ENCODE data around the gene MC5R.
A peak's percentile ranks its signal among the peaks of the same experiment; 100 is the strongest.

MC5R gene

GRCh38 chr18:13811993-13812392 is 12.0 kb upstream of the MC5R start:
- H3K4me1 ChIP-seq (ENCODE audit: insufficient read depth, poor library complexity, severe bottlenecking): peaks cover 11% of the 10 kb centered on the region
- TF ChIP-seq CTCF (IDR thresholded peaks at IDR 0.05; ENCODE audit: poor library complexity, severe bottlenecking): no peak
- H3K4me3 ChIP-seq (ENCODE audit: severe bottlenecking): no peak overlapping the region
- DNase-seq (ENCODE audit: low spot score): no peak
- no peak overlapping the region for H3K27ac ChIP-seq (ENCODE audit: poor library complexity, severe bottlenecking)
- peak; percentile 43; the same call in 1 of the 3 replicates for ATAC-seq (ENCODE audit: low read depth)
- H3K9me3 ChIP-seq (ENCODE audit: severe bottlenecking): no peaks in the 10 kb centered on the region
- no peaks in the 10 kb centered on the region for H3K36me3 ChIP-seq (ENCODE audit: low read depth)
- H3K27me3 ChIP-seq (ENCODE audit: insufficient read depth, poor library complexity, severe bottlenecking): no peaks in the 10 kb centered on the region

DNA sequence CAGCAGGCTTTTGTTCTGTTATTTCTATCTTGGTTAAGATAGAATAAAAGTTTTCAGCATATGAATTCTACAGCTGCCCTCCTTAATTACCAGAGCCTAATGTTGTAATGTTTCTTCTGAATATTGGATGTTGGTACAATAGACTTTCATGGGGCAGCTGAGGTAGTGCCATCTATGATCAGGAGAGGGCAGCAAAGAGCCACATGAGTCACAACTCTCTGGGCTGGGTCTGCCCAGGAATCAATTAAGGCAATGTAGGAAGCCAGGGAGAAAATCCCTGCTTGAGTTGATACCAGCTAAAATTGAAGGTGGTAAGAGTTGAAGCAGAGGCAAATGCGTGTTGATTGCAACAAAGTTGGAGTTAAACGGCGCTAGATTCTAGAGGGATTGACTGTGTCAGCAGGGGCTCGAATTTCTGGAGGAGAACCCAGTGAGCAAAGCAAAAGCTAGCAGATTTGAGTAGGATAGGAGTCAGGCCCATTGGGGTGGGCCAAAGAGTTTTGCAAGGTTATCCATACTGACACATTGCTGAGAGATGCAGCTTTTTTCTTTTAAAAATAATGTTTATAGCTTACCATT is 10.6 kb upstream of the MC5R start:
- DNase-seq (ENCODE audit: low spot score) (no peak), ATAC-seq (ENCODE audit: low read depth) (peak; percentile 85)
- Histone ChIP-seq H3K27me3 (ENCODE audit: insufficient read depth, poor library complexity, severe bottlenecking) (no peaks in the 10 kb centered on the region), H3K27ac (ENCODE audit: poor library complexity, severe bottlenecking) (no peak overlapping the region), H3K9me3 (ENCODE audit: severe bottlenecking) (no peaks in the 10 kb centered on the region), H3K36me3 (ENCODE audit: low read depth) (no peaks in the 10 kb centered on the region), H3K4me3 (ENCODE audit: severe bottlenecking) (no peak overlapping the region), H3K4me1 (ENCODE audit: insufficient read depth, poor library complexity, severe bottlenecking) (peaks cover 11% of the 10 kb centered on the region)
- TF ChIP-seq CTCF (IDR thresholded peaks at IDR 0.05; ENCODE audit: poor library complexity, severe bottlenecking): peak; percentile 86

DNA sequence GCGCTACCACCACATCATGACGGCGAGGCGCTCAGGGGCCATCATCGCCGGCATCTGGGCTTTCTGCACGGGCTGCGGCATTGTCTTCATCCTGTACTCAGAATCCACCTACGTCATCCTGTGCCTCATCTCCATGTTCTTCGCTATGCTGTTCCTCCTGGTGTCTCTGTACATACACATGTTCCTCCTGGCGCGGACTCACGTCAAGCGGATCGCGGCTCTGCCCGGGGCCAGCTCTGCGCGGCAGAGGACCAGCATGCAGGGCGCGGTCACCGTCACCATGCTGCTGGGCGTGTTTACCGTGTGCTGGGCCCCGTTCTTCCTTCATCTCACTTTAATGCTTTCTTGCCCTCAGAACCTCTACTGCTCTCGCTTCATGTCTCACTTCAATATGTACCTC is 2.3 kb downstream of the MC5R start:
- DNase-seq (ENCODE audit: low spot score) (no peak), ATAC-seq (ENCODE audit: low read depth) (no peak)
- Histone ChIP-seq H3K36me3 (ENCODE audit: low read depth) (no peaks in the 10 kb centered on the region), H3K9me3 (ENCODE audit: severe bottlenecking) (no peaks in the 10 kb centered on the region), H3K27ac (ENCODE audit: poor library complexity, severe bottlenecking) (no peak overlapping the region), H3K4me3 (ENCODE audit: severe bottlenecking) (no peak overlapping the region), H3K27me3 (ENCODE audit: insufficient read depth, poor library complexity, severe bottlenecking) (peaks cover 13% of the 10 kb centered on the region), H3K4me1 (ENCODE audit: insufficient read depth, poor library complexity, severe bottlenecking) (no peaks in the 10 kb centered on the region)
- no peak for TF ChIP-seq CTCF (IDR thresholded peaks at IDR 0.05; ENCODE audit: poor library complexity, severe bottlenecking)

DNA sequence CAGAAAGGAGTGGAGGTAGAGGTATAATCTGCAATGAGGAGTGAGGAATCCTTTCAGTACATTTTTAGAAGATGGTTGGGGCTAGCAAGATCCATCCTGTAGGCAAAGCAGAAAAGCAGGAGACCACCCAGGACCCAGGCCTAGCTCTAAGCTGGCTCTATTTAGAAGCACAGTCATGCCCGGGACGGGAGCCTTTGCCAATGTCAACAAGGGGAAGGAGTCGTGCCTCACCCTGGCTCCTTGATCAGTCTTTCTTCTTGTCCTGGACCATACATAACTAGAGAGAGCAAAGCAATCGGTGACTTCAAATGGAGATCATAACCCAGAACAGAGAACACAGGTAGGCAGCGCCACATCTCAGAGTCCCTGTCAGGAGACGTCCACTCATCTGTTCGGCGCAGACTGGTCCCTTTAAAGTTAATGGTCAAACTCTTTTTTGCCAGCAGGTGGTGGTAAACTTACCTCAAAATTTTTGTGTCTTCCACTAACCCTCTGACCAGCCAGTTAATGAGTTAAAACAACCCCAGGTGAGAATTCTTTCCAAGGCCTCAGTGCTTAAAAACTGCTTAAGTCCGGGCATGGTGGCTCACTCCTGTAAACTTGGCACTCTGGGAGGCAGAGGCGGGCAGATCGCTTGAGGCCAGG is 8.0 kb downstream of the MC5R start:
- DNase-seq (ENCODE audit: low spot score) (no peak), ATAC-seq (ENCODE audit: low read depth) (peak; percentile 36; the same call in 2 of the 3 replicates)
- peak; percentile 30 for TF ChIP-seq CTCF (IDR thresholded peaks at IDR 0.05; ENCODE audit: poor library complexity, severe bottlenecking)
- Histone ChIP-seq H3K27ac (ENCODE audit: poor library complexity, severe bottlenecking) (no peak overlapping the region), H3K9me3 (ENCODE audit: severe bottlenecking) (no peaks in the 10 kb centered on the region), H3K4me3 (ENCODE audit: severe bottlenecking) (no peak overlapping the region), H3K27me3 (ENCODE audit: insufficient read depth, poor library complexity, severe bottlenecking) (peaks cover 13% of the 10 kb centered on the region), H3K36me3 (ENCODE audit: low read depth) (no peaks in the 10 kb centered on the region), H3K4me1 (ENCODE audit: insufficient read depth, poor library complexity, severe bottlenecking) (no peaks in the 10 kb centered on the region)

- no peaks in the 10 kb centered on the region for H3K9me3 ChIP-seq (ENCODE audit: severe bottlenecking)
- no peak overlapping the region for H3K27ac ChIP-seq (ENCODE audit: poor library complexity, severe bottlenecking)
- peaks cover 17% of the 10 kb centered on the region for H3K27me3 ChIP-seq (ENCODE audit: insufficient read depth, poor library complexity, severe bottlenecking)
- ATAC-seq (ENCODE audit: low read depth): 0 out of 3 replicates have a peak, but pooled peaks have one; percentile 21
- no peaks in the 10 kb centered on the region for H3K36me3 ChIP-seq (ENCODE audit: low read depth)
- no peaks in the 10 kb centered on the region for H3K4me1 ChIP-seq (ENCODE audit: insufficient read depth, poor library complexity, severe bottlenecking)
- H3K4me3 ChIP-seq (ENCODE audit: severe bottlenecking): no peak overlapping the region
- DNase-seq (ENCODE audit: low spot score): no peak
- TF ChIP-seq CTCF (IDR thresholded peaks at IDR 0.05; ENCODE audit: poor library complexity, severe bottlenecking): no peak
Observed at GRCh38 chr18:13834496-13835015, 10.6 kb downstream of the MC5R start.

Data from RWPE2 (cell line).